Spinal cord (tissue), 10 donors: ENCODE measurements around the gene ZDHHC11B. TPM values are rescaled to one million over a fixed set of nuclear protein-coding genes. Genes with fewer than 3 reads are reported as not detected.
"Not testable (repeated sequence)": the region's sequence is repeated elsewhere in the genome, so short reads cannot be mapped to it uniquely, and the experiment has no call there.

Experiments used
- DNase-seq, 6 donors: peaks; one replicate each; pipeline versions ENCODE4 v3.0.0 to v3.0.0-alpha.2; 2013 to 2015; ENCODE audit warnings: low spot score in 6 of 6, low read depth in 4 of 6
- H3K27ac ChIP-seq: one replicate; pipeline ENCODE4 v1.5.1; 2013; ENCODE audit warnings: low read depth, low read length, control low read depth
- H3K27me3 ChIP-seq: one replicate; pipeline ENCODE4 v1.6.1; 2013; ENCODE audit warnings: low read length; ENCODE audit not compliant: control insufficient read depth, insufficient read depth
- H3K36me3 ChIP-seq: one replicate; pipeline ENCODE4 v1.6.1; 2013; ENCODE audit warnings: low read length; ENCODE audit not compliant: control insufficient read depth, insufficient read depth
- H3K4me1 ChIP-seq: one replicate; pipeline ENCODE4 v1.6.1; 2013; ENCODE audit warnings: low read length; ENCODE audit not compliant: control insufficient read depth, insufficient read depth
- H3K4me3 ChIP-seq: one replicate; pipeline ENCODE4 v1.5.1; 2013; ENCODE audit warnings: low read depth, low read length, control low read depth
- H3K9me3 ChIP-seq: one replicate; pipeline ENCODE4 v1.6.1; 2013; ENCODE audit warnings: low read length; ENCODE audit not compliant: control insufficient read depth, insufficient read depth
- WGBS: methylation state at CpG from one replicate; pipeline ENCODE4 v1.1.5; 2013; ENCODE audit warnings: missing lambda C conversion rate; ENCODE audit not compliant: insufficient coverage; 5-methylcytosine and 5-hydroxymethylcytosine counted together
- polyA plus RNA-seq, 2 donors: library from polyadenylated mRNA; unstranded; fragments of 120-200 nt; gene quantifications; one replicate each; pipeline ENCODE4 v1.2.1, GENCODE V29; 2013; ENCODE audit not compliant: insufficient read length in 2 of 2
- total RNA-seq, 2 donors: library from RNA; depleted of rRNA in 1 of 2; stranded (reverse); fragments of 120-200 nt in 1 of 2; fragments of >200 nt in 1 of 2; gene quantifications; one replicate each; pipeline versions ENCODE4 v1.2.3 to v1.2.4, GENCODE V29; 2013 to 2014
- donor health status: healthy.

The ZDHHC11B gene
- total and polyA plus RNA-seq, 4 donors, result 7.3 to 37.2 (median 16.2) TPM

DNA sequence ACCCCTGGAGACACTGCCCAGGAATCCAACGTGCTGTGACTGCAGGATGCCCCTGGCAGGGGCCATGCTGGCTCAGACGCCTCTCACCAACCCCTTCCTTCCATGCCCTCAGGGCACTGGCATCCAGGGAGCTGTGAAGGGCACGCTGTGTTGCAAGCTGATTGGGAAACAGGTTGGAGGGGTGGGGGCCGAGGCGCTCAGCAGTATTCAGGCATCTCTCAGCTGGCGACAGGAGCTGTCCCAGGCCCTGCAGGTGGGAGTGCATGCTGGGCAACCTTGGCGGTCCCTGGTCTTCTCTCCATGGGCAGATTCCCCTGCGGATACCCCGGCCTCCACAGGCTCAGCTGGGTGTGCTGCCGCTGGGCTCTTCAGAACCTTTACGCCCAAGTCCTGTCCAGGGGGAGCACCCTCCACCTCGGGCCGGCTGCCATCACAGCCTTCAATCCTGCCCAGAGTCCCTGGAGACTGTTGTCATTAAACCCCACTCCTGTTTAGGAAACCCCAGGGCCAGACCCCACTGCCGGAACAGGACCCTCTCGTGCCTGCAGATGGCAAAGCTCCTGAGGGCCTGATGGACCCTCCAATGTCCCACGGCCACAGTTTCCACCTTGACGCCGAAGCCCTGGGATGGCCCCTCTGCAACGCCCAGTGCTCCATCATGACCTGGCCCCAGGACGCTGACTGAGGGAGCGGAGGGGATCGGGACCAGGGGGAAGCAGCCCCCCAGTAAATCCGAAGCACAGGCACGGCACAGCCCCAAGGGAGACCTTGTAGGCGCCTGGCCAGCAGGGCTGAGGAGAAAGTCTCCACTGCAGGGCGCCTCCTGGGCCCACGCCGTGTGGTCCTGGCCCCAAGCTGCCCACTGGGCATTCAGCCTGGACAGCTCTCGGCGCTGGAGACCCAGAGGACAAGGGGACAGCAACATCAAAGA is 100.7 kb downstream of the ZDHHC11B start:
- peaks cover 30% of the 10 kb centered on the region for H3K36me3 ChIP-seq
- DNase-seq, result peak in 1 of 6 donors; percentile 47
- peaks cover 17% of the 10 kb centered on the region for H3K4me1 ChIP-seq
- WGBS, result 79% methylated on average over 27 of the region's 30 CpGs
- no peak overlapping the region for H3K4me3 ChIP-seq
- no peak overlapping the region for H3K27ac ChIP-seq
- H3K9me3 ChIP-seq, result no peaks in the 10 kb centered on the region
- H3K27me3 ChIP-seq, result no peaks in the 10 kb centered on the region

GRCh38 chr5:682651-683358 is 101.7 kb downstream of the ZDHHC11B start:
- not testable (repeated sequence) for H3K4me3 ChIP-seq, H3K9me3 ChIP-seq, DNase-seq, H3K27ac ChIP-seq, H3K27me3 ChIP-seq
- Histone ChIP-seq H3K4me1 (peaks cover 17% of the 10 kb centered on the region), H3K36me3 (peaks cover 31% of the 10 kb centered on the region)
- WGBS, result 79% methylated on average over 12 of the region's 17 CpGs

DNA sequence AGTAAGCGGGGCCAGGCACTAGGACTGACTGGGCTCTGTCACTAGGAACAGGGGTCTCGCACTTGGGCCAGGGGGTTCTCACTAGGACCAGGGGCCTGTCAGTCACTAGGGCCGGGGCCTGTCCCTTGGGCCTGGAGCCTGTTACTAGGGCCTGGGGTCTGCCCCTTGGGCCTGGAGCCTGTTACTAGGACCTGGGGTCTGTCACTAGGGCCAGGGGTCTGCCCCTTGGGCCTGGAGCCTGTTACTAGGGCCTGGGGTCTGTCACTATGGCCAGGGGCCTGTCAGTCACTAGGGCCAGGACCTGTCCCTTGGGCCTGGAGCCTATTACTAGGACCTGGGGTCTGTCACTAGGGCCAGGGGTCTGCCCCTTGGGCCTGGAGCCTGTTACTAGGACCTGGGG is 102.3 kb downstream of the ZDHHC11B start:
- not testable (repeated sequence) for H3K9me3 ChIP-seq, H3K27ac ChIP-seq, H3K4me3 ChIP-seq, DNase-seq, H3K27me3 ChIP-seq
- peaks cover 17% of the 10 kb centered on the region for H3K4me1 ChIP-seq
- 59% methylated on average over 1 of the region's 3 CpGs for WGBS
- peaks cover 36% of the 10 kb centered on the region for H3K36me3 ChIP-seq

- DNase-seq, H3K9me3 ChIP-seq, H3K27ac ChIP-seq, H3K27me3 ChIP-seq, H3K4me3 ChIP-seq: not testable (repeated sequence)
- H3K4me1 ChIP-seq, result peaks cover 17% of the 10 kb centered on the region
- H3K36me3 ChIP-seq, result peaks cover 43% of the 10 kb centered on the region
- WGBS, result 98% methylated on average over 12 of the region's 17 CpGs
These were observed 103.0 kb downstream of the ZDHHC11B start for GRCh38 chr5:681317-682191.

- Histone ChIP-seq H3K4me1 (peaks cover 17% of the 10 kb centered on the region), H3K36me3 (peaks cover 50% of the 10 kb centered on the region)
- H3K27me3 ChIP-seq, H3K27ac ChIP-seq, H3K4me3 ChIP-seq, H3K9me3 ChIP-seq, DNase-seq: not testable (repeated sequence)
- WGBS, result 84% methylated on average over 13 of the region's 13 CpGs
These were observed 103.7 kb downstream of the ZDHHC11B start for GRCh38 chr5:680836-681235.

GRCh38 chr5:680118-680795 is 104.3 kb downstream of the ZDHHC11B start:
- H3K4me1 ChIP-seq, result peaks cover 17% of the 10 kb centered on the region
- H3K4me3 ChIP-seq, H3K27me3 ChIP-seq, H3K9me3 ChIP-seq, DNase-seq, H3K27ac ChIP-seq: not testable (repeated sequence)
- H3K36me3 ChIP-seq, result peaks cover 50% of the 10 kb centered on the region
- no CpG with 5 or more reads among the region's 32 CpGs for WGBS

- not testable (repeated sequence) for DNase-seq, H3K27ac ChIP-seq, H3K9me3 ChIP-seq, H3K27me3 ChIP-seq, H3K4me3 ChIP-seq
- WGBS, result 81% methylated on average over 3 of the region's 17 CpGs
- Histone ChIP-seq H3K4me1 (peaks cover 22% of the 10 kb centered on the region), H3K36me3 (peaks cover 50% of the 10 kb centered on the region)
These were observed 105.2 kb downstream of the ZDHHC11B start for GRCh38 chr5:679166-679895.

DNA sequence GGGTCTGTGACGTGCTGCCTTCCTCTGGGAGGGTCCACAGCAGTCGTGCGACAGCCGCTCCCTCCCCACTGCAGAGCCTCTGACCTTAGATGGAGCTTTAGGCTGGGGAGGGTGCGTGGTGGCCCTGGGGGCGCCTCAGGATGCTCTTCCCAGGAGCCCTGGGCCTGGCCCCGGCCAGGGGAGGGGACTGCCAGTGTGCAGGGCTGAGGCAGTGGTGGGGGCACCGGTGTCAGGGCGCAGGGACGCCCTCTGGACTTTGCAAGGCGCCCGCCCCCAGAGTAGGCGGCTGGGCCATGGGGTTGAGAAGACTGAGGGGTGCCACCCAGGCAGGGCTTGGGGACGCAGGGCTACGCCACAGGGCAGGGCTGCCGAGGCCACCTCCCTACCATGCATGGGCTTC is 106.0 kb downstream of the ZDHHC11B start:
- Histone ChIP-seq H3K4me1 (peaks cover 22% of the 10 kb centered on the region), H3K36me3 (peaks cover 51% of the 10 kb centered on the region)
- not testable (repeated sequence) for H3K9me3 ChIP-seq, DNase-seq, H3K27me3 ChIP-seq, H3K4me3 ChIP-seq, H3K27ac ChIP-seq
- WGBS, result 76% methylated on average over 4 of the region's 16 CpGs
